IgD-negative memory B cell (primary cell): ENCODE results near the gene MMP1. TPM values are rescaled to one million over a fixed set of nuclear protein-coding genes. Genes with fewer than 3 reads are reported as not detected.
"Not testable (repeated sequence)": the region's sequence is repeated elsewhere in the genome, so short reads cannot be mapped to it uniquely, and the experiment has no call there.

Source experiments
- H3K27ac Mint-ChIP-seq, 3 donors: one replicate each; pipeline ENCODE4 v1.8.0; 2020 to 2022; ENCODE audit warnings: mild to moderate bottlenecking in 3 of 3, mixed read lengths in 3 of 3, moderate library complexity in 1 of 3
- H3K27me3 Mint-ChIP-seq: one replicate; pipeline ENCODE4 v1.8.0; 2021; ENCODE audit warnings: mixed read lengths
- H3K36me3 Mint-ChIP-seq: one replicate; pipeline ENCODE4 v1.8.0; 2020; ENCODE audit warnings: mild to moderate bottlenecking, mixed read lengths
- H3K4me1 Mint-ChIP-seq, 3 donors: one replicate each; pipeline ENCODE4 v1.8.0; 2020 to 2022; ENCODE audit warnings: mixed read lengths in 3 of 3, mild to moderate bottlenecking in 1 of 3
- H3K4me3 Mint-ChIP-seq, 4 donors: one replicate each; pipeline ENCODE4 v1.8.0; 2020 to 2022; ENCODE audit warnings: mild to moderate bottlenecking in 4 of 4, mixed read lengths in 4 of 4, moderate library complexity in 3 of 4
- H3K9me3 Mint-ChIP-seq, 3 donors: one replicate each; pipeline ENCODE4 v1.8.0; 2020 to 2021; ENCODE audit warnings: mixed read lengths in 3 of 3, mild to moderate bottlenecking in 1 of 3
- polyA plus RNA-seq: library from polyadenylated mRNA; unstranded; fragments of 300-500 nt; fragmentation: Illumina TruSeq; gene quantifications from one replicate; pipeline ENCODE4 v1.2.3, GENCODE V29; 2021

The MMP1 gene
- polyA plus RNA-seq, 1 donor from 2014 or later = not detected

DNA sequence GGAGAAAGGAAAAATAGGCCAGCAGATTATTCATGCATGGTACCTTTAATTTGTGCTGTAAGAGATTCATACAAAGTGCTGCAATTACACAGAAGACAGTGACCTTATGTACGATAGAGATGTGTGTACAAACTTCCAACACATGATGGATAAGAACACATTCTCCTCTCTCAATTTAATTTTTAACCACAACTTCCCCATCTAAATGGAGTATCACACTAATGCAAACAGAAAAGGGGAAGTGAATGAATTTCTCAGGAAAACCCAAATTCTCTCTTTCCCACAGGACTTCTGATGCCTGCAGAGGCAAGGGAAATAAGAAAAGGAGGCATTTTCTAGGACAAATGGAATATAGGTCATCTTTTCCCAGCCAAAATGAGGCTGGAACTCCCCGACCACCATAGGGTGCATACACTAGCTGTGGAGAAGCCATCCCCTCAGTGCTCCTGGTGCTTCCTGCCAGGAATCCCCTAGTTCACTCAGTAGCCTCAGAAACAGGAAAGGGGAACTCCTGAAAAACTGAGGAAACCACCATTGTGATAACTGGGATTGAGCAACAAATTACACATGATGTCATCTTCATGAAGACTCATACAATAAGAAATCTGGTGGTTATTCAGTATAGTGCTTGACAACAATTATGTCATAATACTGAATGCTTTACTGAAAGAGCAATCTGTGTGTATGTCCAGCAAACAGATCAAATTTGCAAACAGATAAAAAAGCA, 40.0 kb downstream of the MMP1 start:
- Mint-ChIP-seq H3K36me3 (no peaks in the 10 kb centered on the region), H3K9me3 (peaks cover 0 to 1% (median 0%) of the 10 kb centered on the region in 3 donors), H3K27me3 (peaks cover 22% of the 10 kb centered on the region), H3K4me1 (no peaks in the 10 kb centered on the region), H3K27ac (no peak overlapping the region), H3K4me3 (no peak overlapping the region)

DNA sequence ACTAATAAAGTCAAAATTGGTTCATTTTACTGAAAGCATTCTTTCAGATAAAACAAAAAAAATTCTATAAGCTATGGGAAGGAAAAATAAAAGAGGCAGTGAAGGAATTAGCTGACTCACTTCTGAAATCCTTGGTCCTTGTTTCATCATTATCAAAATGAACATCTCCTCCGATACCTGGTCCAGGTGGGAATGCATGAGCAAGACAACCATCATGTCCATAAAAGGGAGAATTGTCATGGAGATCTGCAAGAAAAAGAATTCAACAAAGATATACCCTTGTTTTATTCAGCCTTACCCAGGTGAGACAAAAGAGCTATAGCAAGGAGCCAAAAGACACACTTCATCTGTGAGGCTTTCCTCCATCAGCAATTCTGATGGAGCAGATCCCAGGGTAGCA, 44.7 kb downstream of the MMP1 start:
- H3K36me3 Mint-ChIP-seq = no peaks in the 10 kb centered on the region
- H3K27ac Mint-ChIP-seq = no peak overlapping the region

DNA sequence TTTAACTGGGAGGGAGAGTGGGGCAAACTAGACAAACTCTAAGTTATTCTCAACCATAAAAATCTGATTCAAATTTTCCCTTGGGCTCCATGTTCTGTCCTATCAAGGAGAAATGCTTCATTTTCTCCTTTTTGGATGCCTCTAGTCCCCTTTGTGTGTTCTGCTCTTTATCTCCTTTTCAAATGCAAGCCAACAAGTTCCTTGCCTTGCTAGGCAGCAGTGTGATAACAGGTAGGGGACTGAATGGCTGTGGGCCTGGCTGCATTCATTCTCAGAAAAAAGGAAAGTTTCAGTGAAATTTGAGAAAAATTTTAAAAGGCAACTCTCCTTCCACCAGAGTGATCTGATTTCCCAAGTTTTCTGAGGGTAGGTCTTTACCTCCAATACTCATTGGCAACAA, 46.3 kb downstream of the MMP1 start:
- Mint-ChIP-seq H3K4me1 (no peaks in the 10 kb centered on the region), H3K27me3 (peaks cover 27% of the 10 kb centered on the region), H3K27ac (no peak overlapping the region), H3K36me3 (no peaks in the 10 kb centered on the region), H3K9me3 (peaks cover 0 to 9% (median 7%) of the 10 kb centered on the region in 3 donors), H3K4me3 (no peak overlapping the region)

More for the DNA sequence above, 44.7 kb downstream of the MMP1 start:
- H3K27me3 Mint-ChIP-seq = peaks cover 31% of the 10 kb centered on the region
- no peak overlapping the region for H3K4me3 Mint-ChIP-seq
- H3K9me3 Mint-ChIP-seq = peaks cover 0 to 5% (median 3%) of the 10 kb centered on the region in 3 donors
- H3K4me1 Mint-ChIP-seq = no peaks in the 10 kb centered on the region

DNA sequence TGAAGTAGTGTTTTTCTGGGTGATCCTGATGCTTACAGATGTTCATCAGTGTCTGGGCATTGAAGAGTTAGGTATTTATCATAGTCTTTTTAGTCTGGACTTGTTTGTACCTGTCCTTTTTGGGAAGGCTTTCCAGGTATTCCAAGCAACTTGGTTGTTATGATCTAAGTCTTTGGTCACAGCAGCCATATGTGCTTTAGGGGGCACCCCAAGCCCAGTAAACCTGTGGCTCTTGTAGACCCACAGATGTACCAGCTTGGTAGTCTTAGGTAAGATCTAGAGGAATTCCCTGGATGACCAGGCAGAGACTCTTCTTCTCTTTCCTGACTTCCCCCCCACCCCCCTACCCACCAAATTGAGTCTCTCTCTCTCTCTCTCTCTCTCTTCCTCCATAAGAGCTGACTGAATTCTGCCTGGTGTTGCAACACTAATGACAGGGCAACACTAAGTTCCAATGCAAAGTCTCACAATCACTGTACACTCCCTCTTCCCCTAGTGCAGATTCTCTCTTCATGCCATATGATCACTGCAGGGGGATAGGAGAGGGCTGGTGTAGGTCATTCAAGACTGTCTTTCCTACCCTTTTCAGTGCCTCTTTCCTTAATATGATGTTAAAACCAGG, 48.7 kb downstream of the MMP1 start:
- Mint-ChIP-seq H3K4me1 (no peaks in the 10 kb centered on the region), H3K9me3 (peaks cover 2 to 9% (median 6%) of the 10 kb centered on the region in 3 donors), H3K4me3 (no peak overlapping the region)

DNA sequence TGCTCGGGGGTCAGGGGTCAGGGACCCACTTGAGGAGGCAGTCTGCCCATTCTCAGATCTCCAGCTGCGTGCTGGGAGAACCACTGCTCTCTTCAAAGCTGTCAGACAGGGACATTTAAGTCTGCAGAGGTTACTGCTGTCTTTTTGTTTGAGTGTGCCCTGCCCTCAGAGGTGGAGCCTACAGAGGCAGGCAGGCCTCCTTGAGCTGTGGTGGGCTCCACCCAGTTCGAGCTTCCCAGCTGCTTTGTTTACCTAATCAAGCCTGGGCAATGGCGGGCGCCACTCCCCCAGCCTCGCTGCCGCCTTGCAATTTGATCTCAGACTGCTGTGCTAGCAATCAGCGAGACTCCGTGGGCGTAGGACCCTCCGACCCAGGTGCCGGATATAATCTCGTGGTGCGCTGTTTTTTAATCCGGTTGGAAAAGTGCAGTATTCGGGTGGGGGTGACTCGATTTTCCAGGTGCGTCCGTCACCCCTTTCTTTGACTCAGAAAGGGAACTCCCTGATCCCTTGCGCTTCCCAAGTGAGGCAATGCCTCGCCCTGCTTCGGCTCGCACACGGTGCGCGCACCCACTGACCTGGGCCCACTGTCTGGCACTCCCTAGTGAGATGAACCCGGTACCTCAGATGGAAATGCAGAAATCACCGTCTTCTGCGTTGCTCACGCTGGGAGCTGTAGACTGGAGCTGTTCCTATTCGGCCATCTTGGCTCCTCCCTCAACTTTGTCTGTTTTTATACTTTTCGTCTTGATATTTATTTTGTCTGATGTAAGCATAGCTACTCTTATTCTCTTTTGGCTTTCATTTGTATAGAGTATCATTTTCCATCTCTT, 51.0 kb downstream of the MMP1 start:
- peaks cover 12% of the 10 kb centered on the region for H3K27me3 Mint-ChIP-seq
- H3K9me3 Mint-ChIP-seq, H3K36me3 Mint-ChIP-seq, H3K27ac Mint-ChIP-seq, H3K4me3 Mint-ChIP-seq, H3K4me1 Mint-ChIP-seq: not testable (repeated sequence)

More for the DNA sequence above, 48.7 kb downstream of the MMP1 start:
- Mint-ChIP-seq H3K36me3 (no peaks in the 10 kb centered on the region), H3K27me3 (peaks cover 15% of the 10 kb centered on the region), H3K27ac (no peak overlapping the region)

Other genes with a start within 250 kb of the MMP1 start
- not detected for gene MMP20, start 172.8 kb downstream of the MMP1 start, polyA plus RNA-seq
- not detected for gene MMP27, start 92.4 kb downstream of the MMP1 start, polyA plus RNA-seq
- gene MMP8, start 73.2 kb downstream of the MMP1 start, polyA plus RNA-seq = not detected
- gene MMP10, start 17.5 kb downstream of the MMP1 start, polyA plus RNA-seq = not detected
- not detected for gene MMP3, start 45.4 kb upstream of the MMP1 start, polyA plus RNA-seq
- not detected for gene MMP12, start 76.8 kb upstream of the MMP1 start, polyA plus RNA-seq
- gene MMP13, start 157.6 kb upstream of the MMP1 start, polyA plus RNA-seq = not detected